HG03575 (cell line): ENCODE results near the gene TMEFF2.

Experiments
- ATAC-seq: cut with Tn5 transposase; IDR thresholded peaks from one replicate; pipeline ENCODE4 v1.9.1; 2021; ENCODE audit not compliant: unreplicated experiment, insufficient number of reproducible peaks, low FRiP score; ENCODE audit errors: extremely low read depth

TMEFF2 gene

DNA sequence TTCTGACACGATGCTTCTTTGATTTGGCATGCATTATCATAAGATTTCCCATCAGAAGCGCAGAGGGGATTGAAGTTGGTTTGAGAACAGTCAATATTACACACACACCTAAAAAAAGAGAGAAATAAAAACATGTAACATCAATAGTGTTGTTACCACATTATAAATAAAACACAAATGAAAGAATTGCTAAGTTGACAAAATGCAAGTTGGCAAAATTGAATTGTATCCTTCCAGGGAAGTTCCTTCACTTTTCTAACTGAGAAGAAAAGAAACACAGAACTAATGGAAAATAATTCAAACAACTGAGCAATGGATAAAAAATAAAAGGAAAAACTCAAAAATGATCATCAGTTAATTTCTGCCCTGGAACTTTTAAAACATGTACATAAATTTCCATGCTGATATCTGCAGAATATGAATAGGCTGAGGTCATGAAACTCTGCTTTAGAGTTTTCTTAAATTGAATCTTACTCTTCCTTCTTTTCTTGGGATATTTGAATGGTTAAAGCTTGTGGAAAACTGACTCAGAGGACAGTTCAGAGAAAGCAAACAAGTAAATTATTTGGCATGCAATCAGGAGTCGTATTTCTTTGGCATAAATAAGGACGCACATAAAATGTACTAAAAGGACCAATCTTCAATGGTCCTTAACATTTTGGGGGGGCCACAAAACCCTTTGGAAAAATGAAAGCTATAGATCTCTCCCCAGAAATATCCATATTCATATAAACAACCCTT lies 195.5 kb downstream of the TMEFF2 start:
- ATAC-seq, result no peak

- no peak for ATAC-seq
Observed at GRCh38 chr2:191995285-191995684, 199.4 kb downstream of the TMEFF2 start.

DNA sequence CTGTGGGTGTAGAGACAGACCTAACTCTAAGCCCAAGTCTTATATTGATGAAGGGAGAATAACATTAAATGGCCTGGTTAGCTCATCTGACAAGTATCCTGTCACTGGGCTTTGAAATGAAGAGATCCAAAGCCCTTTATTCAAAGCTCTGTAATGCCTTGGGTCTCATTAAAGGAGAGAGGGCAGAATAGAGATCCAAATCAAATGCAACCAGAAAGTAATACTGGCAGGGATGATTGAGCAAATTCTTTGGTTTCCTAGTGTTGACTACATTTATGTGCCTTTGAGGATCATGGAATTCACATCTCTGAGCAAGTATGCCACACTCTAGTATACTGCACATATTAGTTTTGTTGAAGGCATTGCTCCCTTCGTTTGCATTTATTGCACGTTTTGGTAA lies 200.0 kb downstream of the TMEFF2 start:
- ATAC-seq, result no peak

DNA sequence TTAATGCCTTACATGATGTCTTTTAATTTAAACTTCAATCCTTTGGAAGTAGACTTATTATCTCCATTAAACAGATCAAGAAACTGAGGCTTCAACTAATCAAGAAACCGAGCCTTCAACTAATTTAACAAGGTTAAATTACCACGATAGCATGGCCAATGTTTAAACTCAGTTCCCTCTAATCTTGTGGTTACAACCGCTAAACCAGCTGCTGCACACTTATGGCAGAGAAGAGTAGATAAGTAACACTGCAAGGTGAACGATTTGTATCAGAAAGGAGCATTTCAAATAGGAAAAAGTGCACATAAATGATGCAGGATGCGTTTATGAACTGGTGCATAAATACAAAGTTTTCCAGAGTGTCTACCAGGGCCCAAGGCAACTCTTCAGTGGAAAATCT lies 203.3 kb downstream of the TMEFF2 start:
- no peak for ATAC-seq

DNA sequence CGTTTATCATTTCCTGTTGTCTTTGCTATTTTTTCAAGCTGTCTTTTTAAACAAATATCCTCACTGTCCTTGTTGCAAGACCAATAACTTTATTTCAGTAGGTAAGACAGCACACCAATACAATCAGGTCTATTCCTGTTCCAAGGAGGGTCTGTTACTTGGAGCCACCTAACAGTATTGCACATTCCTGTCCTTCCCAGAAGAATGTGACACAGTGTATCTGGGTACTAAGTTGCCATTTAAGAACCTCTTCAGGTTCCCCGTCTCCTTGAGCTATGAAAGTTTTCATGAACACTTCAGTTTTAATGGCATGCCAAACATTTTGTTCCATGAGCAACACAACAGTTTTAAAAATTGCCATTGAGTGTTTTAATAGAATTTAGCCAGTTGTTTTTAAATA lies 209.0 kb downstream of the TMEFF2 start:
- ATAC-seq, result no peak

- ATAC-seq, result no peak
Observed at GRCh38 chr2:191983591-191983990, 211.1 kb downstream of the TMEFF2 start.

DNA sequence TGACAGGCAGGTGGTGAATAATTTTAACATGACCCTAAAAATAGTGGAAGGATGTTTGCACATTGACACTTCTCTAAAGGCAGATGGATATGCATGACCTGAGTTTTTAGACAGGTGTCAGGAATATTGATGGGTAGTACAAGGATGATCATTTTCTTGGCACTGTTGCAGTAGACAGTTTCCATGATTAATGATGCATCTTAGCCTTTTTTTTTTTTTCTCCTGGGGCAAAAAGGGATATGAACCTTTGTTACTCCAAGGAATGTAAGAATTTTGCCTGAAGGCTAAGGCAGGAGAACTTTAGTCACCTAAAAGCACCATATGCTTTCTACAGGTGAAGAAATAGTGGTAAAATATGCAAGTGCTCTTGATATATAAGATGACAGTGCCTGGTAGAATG lies 211.5 kb downstream of the TMEFF2 start:
- no peak for ATAC-seq

GRCh38 chr2:191981706-191982105 lies 213.0 kb downstream of the TMEFF2 start:
- ATAC-seq, result no peak

DNA sequence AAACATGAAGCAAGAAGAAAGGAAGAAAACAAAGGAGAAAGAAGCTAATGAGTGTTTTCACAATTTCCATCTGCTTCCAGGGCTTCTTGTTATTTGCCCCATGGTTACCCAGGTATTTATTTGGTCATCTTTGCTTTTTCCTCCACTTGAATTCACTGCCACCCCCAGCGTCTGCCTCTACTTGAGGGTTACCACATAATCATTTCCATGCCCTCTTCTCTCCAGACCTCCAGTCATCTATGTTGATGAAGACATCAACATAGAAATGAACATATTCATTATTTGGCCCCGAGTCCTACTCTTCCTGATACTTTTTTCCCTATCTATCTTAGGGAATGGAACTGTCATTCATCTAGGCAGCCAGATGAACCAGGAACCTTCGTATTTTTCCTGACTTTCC lies 214.2 kb downstream of the TMEFF2 start:
- ATAC-seq, result no peak

DNA sequence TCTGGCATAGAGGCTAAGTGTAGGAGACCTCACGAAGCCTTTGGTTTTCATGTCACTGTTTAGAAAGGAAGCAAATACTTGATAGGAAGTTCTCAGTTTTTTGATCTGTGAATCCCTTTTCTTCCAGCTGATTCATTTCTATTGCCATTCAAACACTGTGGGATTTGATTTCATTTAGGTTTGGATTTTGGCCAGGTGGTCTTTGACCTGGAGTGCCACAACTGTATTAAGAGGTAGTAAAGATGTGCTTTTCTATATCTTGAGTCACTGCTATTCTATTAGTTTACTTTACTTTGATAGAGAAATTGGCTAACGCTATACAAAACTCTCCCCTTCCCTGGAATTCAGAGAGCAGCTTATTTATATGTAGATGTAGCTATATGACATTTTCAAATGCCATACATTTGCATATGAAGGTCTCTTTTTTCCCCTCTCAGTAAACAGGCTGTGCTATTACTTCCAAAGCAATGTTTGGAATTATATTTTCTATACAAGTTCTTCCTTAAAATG lies 215.5 kb downstream of the TMEFF2 start:
- ATAC-seq, result no peak

- ATAC-seq, result no peak
Observed at GRCh38 chr2:191977754-191978153, 217.0 kb downstream of the TMEFF2 start.

GRCh38 chr2:191976436-191976835 lies 218.3 kb downstream of the TMEFF2 start:
- no peak for ATAC-seq

- ATAC-seq, result no peak
Observed at GRCh38 chr2:191974676-191975075, 220.1 kb downstream of the TMEFF2 start.

DNA sequence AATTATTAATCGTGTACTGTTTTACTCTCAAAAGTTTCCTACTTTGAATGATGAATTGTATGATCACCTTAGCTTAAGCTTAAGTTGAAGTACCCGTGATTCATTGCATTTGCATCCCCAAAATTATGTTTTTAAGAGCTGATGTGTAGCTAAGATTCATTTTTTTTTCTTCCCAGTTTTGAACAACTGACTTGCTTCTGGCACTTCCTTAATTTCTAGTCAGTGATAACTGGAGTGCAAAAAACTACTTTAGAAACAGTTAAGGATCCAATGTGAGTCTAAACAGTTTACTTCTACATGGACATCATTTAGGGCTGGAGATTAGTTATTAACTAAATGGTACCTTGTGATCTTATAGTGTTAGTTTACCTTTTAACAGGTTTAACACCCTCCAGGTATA lies 223.9 kb downstream of the TMEFF2 start:
- no peak for ATAC-seq

DNA sequence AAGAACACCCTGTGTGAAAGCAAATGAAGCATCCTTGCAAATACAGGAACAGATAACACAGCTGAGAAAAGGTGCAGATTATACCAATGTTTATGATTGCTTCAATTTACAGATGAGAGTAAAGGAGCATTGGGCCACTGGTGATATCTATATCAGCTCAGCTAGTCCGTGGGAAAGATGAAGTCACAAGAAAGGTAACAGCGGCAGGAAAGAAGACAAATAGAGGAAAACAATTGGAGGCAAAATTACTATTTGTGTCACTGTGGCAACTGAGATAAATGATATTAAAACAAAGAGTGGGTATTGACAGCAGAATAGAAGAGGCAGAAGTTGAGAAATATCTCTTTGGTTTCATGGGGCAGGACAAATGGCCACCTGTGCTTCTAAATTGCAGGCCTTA lies 226.6 kb downstream of the TMEFF2 start:
- no peak for ATAC-seq

DNA sequence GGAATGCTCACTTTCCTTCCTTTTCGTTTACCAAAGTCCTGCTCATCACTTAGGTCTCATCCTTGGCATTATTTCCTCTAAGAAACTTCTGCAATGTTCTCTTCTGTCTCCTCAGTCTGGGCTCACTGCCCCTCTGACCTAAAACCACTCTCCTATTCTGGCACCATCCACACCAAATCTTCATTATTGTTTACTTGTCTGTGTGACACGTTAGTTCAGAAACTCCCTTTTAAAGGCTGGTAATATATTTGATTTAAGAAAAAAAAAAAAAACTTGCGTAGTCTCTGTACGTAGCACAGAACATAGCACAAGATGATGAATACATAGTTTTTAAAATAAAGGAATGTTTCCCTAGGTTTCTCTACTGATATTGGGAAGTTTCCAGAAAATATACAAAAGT lies 229.0 kb downstream of the TMEFF2 start:
- ATAC-seq, result no peak

DNA sequence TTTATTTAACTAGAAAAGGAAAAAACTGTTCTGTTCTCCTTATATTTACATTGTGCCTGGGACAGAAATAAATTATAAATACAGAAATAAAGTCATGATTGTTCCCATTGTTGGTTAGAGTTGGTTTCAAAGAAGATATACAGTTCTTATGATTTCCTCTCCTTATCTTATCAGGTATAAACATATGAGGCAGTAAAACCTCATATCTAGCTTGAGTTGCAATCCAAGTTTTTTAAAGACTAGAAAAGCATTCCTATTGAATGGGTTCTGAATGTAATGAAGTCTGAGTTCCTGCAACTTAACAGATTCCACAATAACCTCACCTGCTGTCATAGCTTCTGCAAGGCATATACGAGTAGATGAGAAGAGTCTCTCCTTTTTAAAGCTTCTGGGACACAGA lies 233.2 kb downstream of the TMEFF2 start:
- no peak for ATAC-seq

- no peak for ATAC-seq
Observed at GRCh38 chr2:191959209-191959608, 235.5 kb downstream of the TMEFF2 start.

DNA sequence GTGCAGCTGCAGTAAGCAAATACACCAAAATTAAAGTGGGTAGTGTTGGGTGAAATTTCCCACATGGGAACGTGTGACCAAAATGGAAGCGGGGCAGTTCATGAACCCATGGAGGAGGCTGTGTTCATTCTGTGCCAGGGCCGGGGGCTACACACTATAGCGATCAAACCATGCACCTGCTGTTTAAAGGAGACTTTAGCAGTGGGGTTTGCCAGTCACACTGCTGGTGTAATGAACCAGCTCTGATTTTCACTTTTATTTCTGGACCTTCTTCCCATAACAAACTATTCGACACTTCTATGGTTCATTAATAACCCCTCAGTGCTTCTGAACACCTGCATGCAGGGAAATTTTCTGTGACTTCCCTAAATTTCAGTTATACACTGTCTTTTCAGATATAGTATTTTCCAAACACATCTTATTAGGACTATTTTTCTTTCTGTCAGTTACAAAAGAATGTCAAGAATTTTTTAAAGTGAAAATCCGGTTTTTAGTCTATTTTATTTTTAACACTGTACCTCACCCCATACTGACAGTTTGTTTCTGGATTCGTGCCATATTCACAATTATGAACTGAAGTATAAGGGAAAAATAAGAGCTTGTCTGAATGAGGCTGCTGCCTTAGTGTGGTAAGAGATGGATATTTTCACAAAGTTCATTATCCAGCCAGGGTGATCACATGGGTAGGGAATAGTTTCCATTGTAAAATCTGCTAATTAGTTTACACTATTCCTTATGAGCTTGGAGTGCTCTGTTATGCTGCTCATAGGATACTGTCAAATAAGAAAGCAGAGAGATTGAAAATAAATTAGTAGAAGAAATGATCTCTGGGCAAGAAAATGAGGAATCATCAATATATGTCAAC lies 236.5 kb downstream of the TMEFF2 start:
- ATAC-seq, result no peak

- ATAC-seq, result no peak
Observed at GRCh38 chr2:191954451-191954850, 240.3 kb downstream of the TMEFF2 start.
